Kidney (tissue), 14 donors: ENCODE results near the gene SGPL1. TPM values are rescaled to one million over a fixed set of nuclear protein-coding genes. Genes with fewer than 3 reads are reported as not detected.

Experiments
- DNase-seq, 5 donors: peaks; one replicate each; pipeline ENCODE4 v3.0.0-alpha.2; 2013 to 2020
- FAIRE-seq: peaks from 2 replicates; lab custom pipeline; 2012; peaks lifted over from hg19 to GRCh38; lab: Jason Lieb, UNC
- H3K27ac ChIP-seq, 2 donors: one replicate each; pipeline ENCODE4 v1.7.0; 2013; ENCODE audit warnings: low read depth in 2 of 2, low read length in 2 of 2, inconsistent platforms in 1 of 2
- H3K27me3 ChIP-seq: one replicate; pipeline ENCODE4 v1.7.1; 2013; ENCODE audit warnings: low read length, inconsistent platforms; ENCODE audit not compliant: control insufficient read depth, insufficient read depth
- H3K36me3 ChIP-seq, 3 donors: one replicate each; pipeline versions ENCODE4 v1.7.0 to v1.7.1; 2013; ENCODE audit warnings: low read length in 3 of 3, control low read depth in 1 of 3, inconsistent platforms in 1 of 3; ENCODE audit not compliant: insufficient read depth in 3 of 3, control insufficient read depth in 2 of 3
- H3K4me1 ChIP-seq, 3 donors: one replicate each; pipeline versions ENCODE4 v1.7.0 to v1.7.1; 2013; ENCODE audit warnings: low read length in 3 of 3, inconsistent platforms in 1 of 3, low read depth in 1 of 3; ENCODE audit not compliant: control insufficient read depth in 2 of 3, insufficient read depth in 2 of 3
- H3K4me3 ChIP-seq, 3 donors: one replicate each; pipeline versions ENCODE4 v1.7.0 to v1.8.1; 2013; ENCODE audit warnings: low read length in 3 of 3, control low read depth in 1 of 3, inconsistent platforms in 1 of 3
- H3K9ac ChIP-seq, 3 donors: one replicate each; pipeline versions ENCODE4 v1.7.0 to v1.7.1; 2013; ENCODE audit warnings: low read length in 3 of 3, control low read depth in 1 of 3, inconsistent platforms in 1 of 3
- H3K9me3 ChIP-seq, 3 donors: one replicate each; pipeline versions ENCODE4 v1.7.0 to v1.7.1; 2013; ENCODE audit warnings: low read length in 3 of 3, control low read depth in 1 of 3, inconsistent platforms in 1 of 3; ENCODE audit not compliant: control insufficient read depth in 2 of 3, insufficient read depth in 1 of 3
- CTCF ChIP-seq: IDR thresholded peaks from 3 replicates; pipeline ENCODE4 v1.5.1; 2012; ENCODE audit warnings: mild to moderate bottlenecking, moderate library complexity, borderline replicate concordance; ENCODE audit not compliant: insufficient read depth; ENCODE audit errors: extremely low read depth
- intact Hi-C: fragments of 100-400 bp; cut with DNase I; formaldehyde crosslinking; loops from one replicate; pipeline ENCODE4 v1.11.1; 2022
- polyA plus RNA-seq: library from polyadenylated mRNA; stranded (reverse); fragments of 350-450 nt; fragmentation: Illumina TruSeq; extraction: RNeasy Lipid Tissue Mini Kit (QIAGEN cat#74804); gene quantifications from one replicate; pipeline ENCODE4 v1.2.3, GENCODE V29; 2014; ENCODE audit warnings: low read depth, low replicate concordance; ENCODE audit not compliant: insufficient read depth
- total RNA-seq: library from RNA; stranded (reverse); fragmentation: NEBNext Ultra II Directional; extraction: Animal tissue kit (Norgen Biotek cat#: 25700); gene quantifications from one replicate; pipeline ENCODE4 v1.2.1, GENCODE V29; 2021
- donor health status: control.
- donor health status: control.
- donor health status: control.
- donor health status: control.
- donor health status: control.
- donor health status: DM: yes; HTN: yes; CAD: no.
- donor health status: Normal renal cell carcinoma (clear cell type).

The SGPL1 gene
- total and polyA plus RNA-seq, 2 donors from 2014 or later = 13.5 to 105 TPM

DNA sequence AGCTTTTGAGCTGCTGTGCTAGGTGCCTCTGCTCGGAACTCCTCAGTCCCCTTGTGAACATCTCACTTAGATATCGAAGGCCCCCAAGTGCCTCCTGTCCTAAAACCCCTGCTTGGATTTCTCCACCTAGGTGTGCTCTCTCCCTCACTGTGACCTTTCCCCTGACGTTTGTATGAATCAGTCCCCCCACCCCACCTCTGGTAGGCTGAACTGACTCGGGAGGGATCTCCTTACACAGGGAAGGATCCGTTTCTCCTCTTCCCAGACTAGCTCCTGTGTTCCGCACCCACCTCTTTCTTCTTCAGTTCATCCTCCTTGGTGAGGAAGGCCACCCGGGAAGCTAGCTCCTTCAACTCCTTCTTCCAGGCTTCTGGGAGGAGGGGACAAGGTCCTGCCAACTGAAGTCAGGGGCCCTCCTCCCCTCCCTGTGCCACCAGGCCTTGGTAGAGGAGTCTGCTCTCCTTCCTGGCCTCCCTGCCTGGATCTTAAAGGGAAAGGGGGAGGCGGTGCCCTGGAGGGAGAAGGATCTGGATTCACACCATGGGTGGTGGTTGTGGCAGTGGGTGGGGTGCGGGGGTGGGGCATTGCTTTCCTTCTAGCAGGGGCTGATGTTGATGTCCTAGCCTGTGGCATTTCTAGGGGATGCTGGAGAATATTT is 37.4 kb upstream of the SGPL1 start:
- H3K4me1 ChIP-seq = peaks cover 0 to 18% (median 14%) of the 10 kb centered on the region in 3 donors
- H3K27me3 ChIP-seq = no peaks in the 10 kb centered on the region
- no peak for TF ChIP-seq CTCF
- intact Hi-C loops = no loop called here
- H3K9me3 ChIP-seq = no peaks in the 10 kb centered on the region
- H3K9ac ChIP-seq = no peak overlapping the region
- DNase-seq (no peak), FAIRE-seq (no peak)
- no peak overlapping the region for H3K4me3 ChIP-seq
- H3K36me3 ChIP-seq = no peaks in the 10 kb centered on the region
- no peak overlapping the region for H3K27ac ChIP-seq

GRCh38 chr10:70779088-70779487 is 36.7 kb upstream of the SGPL1 start:
- H3K4me1 ChIP-seq = peaks cover 0 to 18% (median 14%) of the 10 kb centered on the region in 3 donors
- no peak overlapping the region for H3K27ac ChIP-seq
- FAIRE-seq (no peak), DNase-seq (no peak)
- H3K4me3 ChIP-seq = no peak overlapping the region
- TF ChIP-seq CTCF = no peak
- no peaks in the 10 kb centered on the region for H3K9me3 ChIP-seq
- intact Hi-C loops = no loop called here
- H3K36me3 ChIP-seq = no peaks in the 10 kb centered on the region
- no peaks in the 10 kb centered on the region for H3K27me3 ChIP-seq
- no peak overlapping the region for H3K9ac ChIP-seq

DNA sequence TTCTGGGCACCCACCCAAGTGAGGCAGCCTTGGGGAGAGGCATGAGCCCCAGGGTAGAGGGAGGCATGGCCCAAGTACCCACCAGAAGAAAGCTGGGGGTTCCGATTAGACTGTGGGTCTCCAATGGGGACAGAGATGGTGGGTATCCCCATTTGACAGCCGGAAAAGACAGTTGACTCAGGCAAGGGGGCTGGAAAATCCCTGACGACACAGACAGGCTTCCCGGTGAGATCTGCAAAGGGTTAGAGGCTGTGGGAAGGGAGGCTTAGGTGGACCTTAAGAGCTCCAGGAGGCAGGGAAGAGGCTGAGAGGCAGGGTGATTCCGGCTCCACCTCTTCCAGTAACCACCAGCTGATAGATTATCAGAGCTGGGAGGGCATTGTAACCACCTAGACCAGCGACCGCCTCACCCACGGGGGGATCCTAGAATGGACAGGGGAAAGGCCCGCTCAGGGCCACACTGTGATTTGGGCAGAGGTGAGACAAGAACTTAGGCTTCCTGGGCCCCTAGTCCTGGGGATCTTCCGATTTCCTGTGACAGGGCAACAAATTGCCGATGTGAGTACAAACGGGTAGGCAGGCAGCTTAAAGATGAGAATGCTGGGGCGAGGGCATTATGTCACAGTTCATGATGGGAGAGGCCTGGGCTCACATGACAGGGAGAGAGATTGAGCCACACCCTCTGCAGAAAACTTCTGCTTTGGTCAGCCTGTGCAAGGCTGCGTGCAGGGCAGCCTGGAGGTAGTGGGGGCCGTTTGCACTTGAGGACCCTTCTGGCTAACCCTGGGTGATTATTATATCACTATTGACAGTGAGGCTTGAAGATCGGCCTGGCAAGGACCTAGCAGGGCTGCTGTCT is 36.0 kb upstream of the SGPL1 start:
- H3K36me3 ChIP-seq = no peaks in the 10 kb centered on the region
- peaks cover 0 to 16% (median 10%) of the 10 kb centered on the region in 3 donors for H3K4me1 ChIP-seq
- H3K4me3 ChIP-seq = no peak overlapping the region
- DNase-seq = no peak
- no peak overlapping the region for H3K9ac ChIP-seq
- no peak for FAIRE-seq
- intact Hi-C loops = no loop called here
- no peak for TF ChIP-seq CTCF
- no peak overlapping the region for H3K27ac ChIP-seq
- H3K27me3 ChIP-seq = no peaks in the 10 kb centered on the region
- H3K9me3 ChIP-seq = no peaks in the 10 kb centered on the region
